CD4-positive, alpha-beta T cell treated with Interleukin-4 for 4 hours (primary cell): Measurements from ENCODE around the gene HPCAL1.

ENCODE experiments used
- DNase-seq: peaks from one replicate; pipeline ENCODE4 v3.0.0-alpha.2; 2020

HPCAL1 gene

DNA sequence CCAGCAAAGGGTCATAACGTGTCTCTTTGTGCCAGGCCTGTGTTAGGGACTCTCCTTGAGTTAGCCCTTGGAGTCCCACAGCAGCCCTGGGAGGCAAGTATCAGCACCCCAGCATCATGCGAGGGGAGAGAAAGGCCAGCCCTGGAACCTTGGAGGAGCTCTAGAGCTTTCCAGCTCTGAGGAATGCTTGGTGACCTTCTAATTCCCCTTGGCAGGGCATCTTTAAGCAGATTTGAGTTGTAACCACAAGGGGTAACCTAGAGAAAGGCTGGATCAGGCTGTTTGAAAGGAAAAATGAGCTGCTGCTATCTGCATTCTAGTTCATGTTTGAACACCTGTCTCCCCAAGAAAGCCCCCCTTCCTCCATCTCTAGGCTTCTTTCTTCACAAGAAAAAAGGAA, 169.3 kb downstream of the HPCAL1 start:
- no peak for DNase-seq

GRCh38 chr2:10473121-10473756, 170.5 kb downstream of the HPCAL1 start:
- no peak for DNase-seq

- DNase-seq, result no peak
Measured at GRCh38 chr2:10475221-10475722, 172.6 kb downstream of the HPCAL1 start.

GRCh38 chr2:10475811-10476660, 173.3 kb downstream of the HPCAL1 start:
- no peak for DNase-seq

DNA sequence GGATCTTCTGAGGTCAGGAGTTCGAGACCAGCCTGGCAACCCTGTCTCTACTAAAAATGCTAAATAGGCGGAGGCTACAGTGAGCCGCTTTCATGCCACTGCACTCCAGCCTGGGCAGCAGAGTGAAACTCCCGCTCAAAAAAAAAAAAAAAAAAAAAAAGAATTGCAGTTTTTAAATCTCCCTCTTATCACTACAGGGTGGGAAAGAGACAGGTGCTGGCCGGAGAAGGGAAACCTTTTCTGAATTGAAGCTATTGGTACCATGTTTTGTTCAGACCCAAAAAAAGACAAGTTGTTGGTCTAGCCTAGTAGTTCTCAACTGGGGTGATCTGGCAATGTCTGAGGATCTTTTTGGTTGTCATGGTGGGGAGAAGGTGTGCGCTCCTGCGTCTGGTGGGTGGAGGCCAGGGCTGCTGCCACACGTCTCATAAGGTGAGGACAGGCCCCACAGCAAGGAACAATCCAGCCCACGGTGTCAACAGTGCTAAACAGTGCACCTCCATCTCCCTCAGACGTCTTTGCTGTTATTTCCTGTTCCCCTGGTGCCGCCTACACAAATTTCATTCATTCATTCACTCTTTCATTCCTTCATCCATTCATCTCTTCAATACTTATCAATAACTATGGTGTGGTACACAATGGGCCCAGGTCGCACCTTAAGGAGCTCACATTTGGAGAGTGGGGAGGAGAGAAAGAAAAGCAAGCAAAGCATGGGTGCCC, 174.2 kb downstream of the HPCAL1 start:
- no peak for DNase-seq
